Right lobe of liver (tissue), 6 donors: Measurements from ENCODE around the gene ABCC5. TPM values are rescaled to one million over a fixed set of nuclear protein-coding genes. Genes with fewer than 3 reads are reported as not detected.
"Not testable (repeated sequence)": the region's sequence is repeated elsewhere in the genome, so short reads cannot be mapped to it uniquely, and the experiment has no call there.

Experiments used
- ATAC-seq, 4 donors: fragments of 200-7000 bp; cut with Tn5 transposase; one replicate each; pipeline ENCODE4 v1.9.1; 2020; ENCODE audit warnings: mild to moderate bottlenecking in 4 of 4, moderate library complexity in 4 of 4
- DNase-seq, 3 donors: peaks; one replicate each; pipeline ENCODE4 v3.0.0-alpha.2; 2020
- H3K27ac ChIP-seq, 3 donors: fragments of 200-600 bp; one replicate each; pipeline ENCODE4 v1.8.0; 2022
- H3K27me3 ChIP-seq, 2 donors: fragments of 200-600 bp; one replicate each; pipeline ENCODE4 v1.8.0; 2022
- H3K36me3 ChIP-seq, 4 donors: fragments of 200-600 bp; sonication (generic) in 1 of 4; one replicate each; pipeline versions ENCODE4 v1.5.1 to v1.8.0; 2017 to 2022; ENCODE audit warnings: control low read depth in 1 of 4
- H3K4me1 ChIP-seq, 4 donors: fragments of 200-600 bp; sonication (generic) in 1 of 4; one replicate each; pipeline versions ENCODE4 v1.5.1 to v1.8.0; 2017 to 2022; ENCODE audit warnings: control low read depth in 1 of 4
- H3K4me3 ChIP-seq, 3 donors: fragments of 200-600 bp; one replicate each; pipeline ENCODE4 v1.8.0; 2022
- H3K9me3 ChIP-seq, 4 donors: fragments of 200-600 bp; sonication (generic) in 1 of 4; one replicate each; pipeline versions ENCODE4 v1.5.1 to v1.8.0; 2017 to 2022; ENCODE audit warnings: control low read depth in 1 of 4
- CTCF ChIP-seq, 4 donors: fragments of 200-600 bp in 3 of 4; fragments of 450-650 bp in 1 of 4; IDR thresholded peaks; one replicate each; pipeline versions ENCODE4 v1.5.1 to v1.8.0; 2016 to 2022; ENCODE audit warnings: antibody characterized with exemption in 4 of 4, mild to moderate bottlenecking in 2 of 4
- POLR2A ChIP-seq: fragments of 450-650 bp; IDR thresholded peaks from one replicate; pipeline ENCODE4 v1.6.1; 2017; ENCODE audit warnings: antibody characterized with exemption, mild to moderate bottlenecking
- WGBS: methylation state at CpG from one replicate; pipeline ENCODE4 v1.1.6; 2018; ENCODE audit warnings: low coverage, low lambda C conversion rate; ENCODE audit not compliant: insufficient coverage; ENCODE audit errors: missing lambda C conversion rate; 5-methylcytosine and 5-hydroxymethylcytosine counted together
- intact Hi-C, 2 donors: fragments of 100-400 bp; cut with DNase I; formaldehyde crosslinking; loops; one replicate each; pipeline versions ENCODE4 v1.11.2 to v1.14.1; 2022
- total RNA-seq, 6 experiments: library from RNA; depleted of rRNA in 2 of 6; stranded (reverse); fragments of >200 nt in 2 of 6; fragmentation: NEBNext Ultra II Directional in 3 of 6; extraction: Animal tissue kit (Norgen Biotek cat#: 25700) in 3 of 6; gene quantifications; one replicate each; pipeline versions ENCODE4 v1.1.0 to v1.2.4, GENCODE V29; 2016 to 2023
- donor health status: DM: no; HTN: yes; CAD: no.
- donor health status: DM: no; HTN: no; CAD: no.
- donor health status: DM: no; HTN: no; CAD: no.
- donor health status: DM: no; HTN: yes; CAD: no.
- donor health status: DM: no; HTN: yes; CAD: no.

Gene ABCC5
- total RNA-seq, 6 experiments from 2014 or later, result 5.5 to 9.4 (median 7.6) TPM

GRCh38 chr3:184031187-184031792 is 13.6 kb upstream of the ABCC5 start, which contains the start of gene HTR3D:
Gene HTR3D, plus strand, starts transcription at chr3:184031742. Its CDS starts 0 bp downstream, at chr3:184031742.
- WGBS, result 61% methylated on average over 4 of the region's 4 CpGs
- no peaks in the 10 kb centered on the region for H3K36me3 ChIP-seq
- H3K27ac ChIP-seq, result no peak within 1 kb of the TSS
- no peak within 1 kb of the TSS for H3K4me3 ChIP-seq
- H3K4me1 ChIP-seq, result no peaks in the 10 kb centered on the region
- H3K27me3 ChIP-seq, result no peaks in the 10 kb centered on the region
- intact Hi-C loops, result no loop called here
- TF ChIP-seq CTCF (IDR thresholded peaks at IDR 0.05) (no peak), POLR2A (no peak)
- DNase-seq (no peak), ATAC-seq (no peak)
- H3K9me3 ChIP-seq, result no peaks in the 10 kb centered on the region

GRCh38 chr3:184030536-184030935 is 12.9 kb upstream of the ABCC5 start:
- H3K4me3 ChIP-seq, result no peak overlapping the region
- H3K4me1 ChIP-seq, result no peaks in the 10 kb centered on the region
- H3K27ac ChIP-seq, result no peak overlapping the region
- ATAC-seq (no peak), DNase-seq (no peak)
- H3K36me3 ChIP-seq, result no peaks in the 10 kb centered on the region
- no peaks in the 10 kb centered on the region for H3K9me3 ChIP-seq
- 58% methylated on average over 3 of the region's 3 CpGs for WGBS
- no peak for TF ChIP-seq POLR2A
- H3K27me3 ChIP-seq, result no peaks in the 10 kb centered on the region
- intact Hi-C loops, result no loop called here

DNA sequence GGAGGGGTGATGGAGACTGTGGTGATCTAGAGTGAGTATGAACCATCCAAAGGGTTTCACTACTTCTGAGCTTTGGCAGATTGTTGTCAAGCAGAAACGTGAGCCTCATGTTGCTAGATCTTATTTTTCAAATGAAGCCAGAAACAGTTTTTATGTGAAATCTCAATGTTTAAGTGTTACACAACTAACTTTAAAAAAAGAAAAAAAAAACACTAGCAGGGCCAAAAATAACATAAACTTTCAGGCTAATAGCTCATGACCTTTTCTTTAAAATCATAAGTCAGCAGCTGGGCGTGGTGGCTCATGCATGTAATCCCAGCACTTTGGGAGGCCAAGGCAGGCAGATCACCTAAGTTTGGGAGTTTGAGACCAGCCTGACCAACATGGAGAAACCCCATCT is 11.8 kb upstream of the ABCC5 start:
- WGBS, result 38% methylated on average over 2 of the region's 2 CpGs
- Histone ChIP-seq H3K9me3 (no peaks in the 10 kb centered on the region), H3K4me3 (no peak overlapping the region), H3K27me3 (no peaks in the 10 kb centered on the region), H3K4me1 (no peaks in the 10 kb centered on the region), H3K36me3 (no peaks in the 10 kb centered on the region), H3K27ac (no peak overlapping the region)
- DNase-seq (no peak), ATAC-seq (no peak)
- intact Hi-C loops, result no loop called here
- TF ChIP-seq CTCF (IDR thresholded peaks at IDR 0.05) (no peak), POLR2A (no peak)

GRCh38 chr3:184028275-184028890 is 10.7 kb upstream of the ABCC5 start:
- H3K9me3 ChIP-seq, H3K27ac ChIP-seq, H3K27me3 ChIP-seq, DNase-seq, ATAC-seq, H3K36me3 ChIP-seq, H3K4me3 ChIP-seq, H3K4me1 ChIP-seq, intact Hi-C loops: not testable (repeated sequence)
- 83% methylated on average over 1 of the region's 1 CpG for WGBS

- H3K4me3 ChIP-seq, H3K27me3 ChIP-seq, H3K9me3 ChIP-seq, H3K27ac ChIP-seq, DNase-seq, H3K4me1 ChIP-seq, H3K36me3 ChIP-seq, intact Hi-C loops, ATAC-seq: not testable (repeated sequence)
- WGBS, result 50% methylated on average over 5 of the region's 5 CpGs
These were observed 7.6 kb upstream of the ABCC5 start for GRCh38 chr3:184025256-184025655.

DNA sequence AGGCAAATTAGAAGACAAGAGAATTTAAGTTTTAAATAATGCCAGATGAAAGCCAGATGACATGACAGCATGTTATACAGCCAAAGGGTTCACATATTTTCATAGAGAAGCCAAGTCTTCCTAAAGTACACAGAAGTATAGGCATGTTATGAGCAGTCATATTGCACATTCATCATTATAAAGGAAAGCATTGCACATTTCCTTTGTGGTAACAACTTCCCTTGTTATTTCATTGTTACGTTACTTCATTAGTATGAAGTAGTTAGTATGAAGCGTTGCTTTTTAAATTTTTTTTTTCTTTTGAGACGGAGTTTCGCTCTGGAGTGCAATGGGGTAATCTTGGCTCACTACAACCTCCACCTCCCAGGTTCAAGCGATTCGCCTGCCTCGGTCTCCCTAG is 4.6 kb upstream of the ABCC5 start:
- no peak overlapping the region for H3K27ac ChIP-seq
- no peaks in the 10 kb centered on the region for H3K27me3 ChIP-seq
- DNase-seq (no peak), ATAC-seq (no peak)
- no peak overlapping the region for H3K4me3 ChIP-seq
- TF ChIP-seq POLR2A, result no peak
- TF ChIP-seq CTCF (IDR thresholded peaks at IDR 0.05), result no peak
- intact Hi-C loops, result no loop called here
- H3K9me3 ChIP-seq, result no peaks in the 10 kb centered on the region
- H3K4me1 ChIP-seq, result no peaks in the 10 kb centered on the region
- H3K36me3 ChIP-seq, result no peaks in the 10 kb centered on the region
- 42% methylated on average over 7 of the region's 7 CpGs for whole genome bisulfite sequencing
